ENCODE results near the gene HDAC9.
"Not testable (repeated sequence)": the region's sequence is repeated elsewhere in the genome, so short reads cannot be mapped to it uniquely, and the experiment has no call there.

Gene HDAC9

DNA sequence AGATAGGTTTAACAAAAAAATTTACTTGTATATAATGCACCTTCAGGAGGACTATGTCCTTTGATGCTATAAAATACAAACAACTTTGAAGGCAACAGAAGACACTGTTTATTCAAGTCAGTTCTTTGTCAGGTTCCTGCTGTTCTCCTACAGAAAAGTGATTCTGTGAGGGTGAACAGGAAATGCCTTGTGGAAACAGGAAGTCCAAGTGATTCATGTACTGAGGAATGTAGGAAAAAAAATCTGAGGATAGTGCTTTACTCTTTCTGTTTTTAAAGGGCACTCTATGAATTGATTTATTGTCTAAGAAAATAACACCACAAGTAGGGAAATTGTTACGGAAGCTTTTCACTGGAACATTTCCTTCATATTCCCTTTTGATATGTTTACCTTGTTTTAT, 171.9 kb downstream of the HDAC9 start:
- no peak for DNase-seq

GRCh38 chr7:18671176-18671575, 175.6 kb downstream of the HDAC9 start:
- no peak for DNase-seq

DNA sequence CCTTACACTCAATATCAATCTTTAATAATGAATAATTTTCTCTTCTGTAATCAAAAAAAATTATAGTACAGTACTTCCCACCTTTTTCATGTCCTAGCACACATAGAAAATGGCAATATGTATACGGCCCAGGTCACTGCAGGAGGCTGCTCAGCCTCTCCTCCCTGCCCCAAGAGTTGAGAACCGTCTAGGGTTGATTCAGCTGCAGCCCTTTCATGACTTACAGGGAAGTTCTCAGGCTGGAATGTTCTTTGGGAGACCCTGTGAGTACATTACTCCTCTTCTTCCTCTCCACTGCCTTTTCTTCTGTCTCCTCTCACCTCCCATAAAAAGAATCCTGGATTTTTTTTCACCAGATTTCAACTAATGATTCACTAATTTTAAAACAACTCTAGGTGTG, 180.0 kb downstream of the HDAC9 start:
- DNase-seq = no peak

- DNase-seq = no peak
Measured at GRCh38 chr7:18679261-18679660, 183.7 kb downstream of the HDAC9 start.

GRCh38 chr7:18680576-18680975, 185.0 kb downstream of the HDAC9 start:
- DNase-seq = no peak

GRCh38 chr7:18684916-18685315, 189.4 kb downstream of the HDAC9 start:
- no peak for DNase-seq

DNA sequence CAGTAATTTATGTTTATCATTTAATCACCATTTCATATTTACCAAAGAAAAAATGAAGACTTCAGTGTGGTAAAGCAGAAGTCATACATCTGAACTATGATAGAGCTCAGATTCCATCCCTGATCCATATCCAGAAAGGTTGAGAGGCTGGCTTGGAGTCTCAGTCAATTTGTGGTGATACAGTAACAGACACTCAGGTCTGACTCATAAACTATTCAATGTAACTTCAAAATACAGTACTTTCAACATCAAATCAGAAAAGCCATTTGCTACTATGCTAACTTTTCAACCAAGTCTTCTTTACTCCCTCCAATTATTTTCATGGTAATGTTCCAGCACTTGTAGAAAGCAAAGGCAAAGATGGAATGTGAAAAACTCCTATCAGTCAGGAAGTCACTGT, 190.4 kb downstream of the HDAC9 start:
- DNase-seq = no peak

DNA sequence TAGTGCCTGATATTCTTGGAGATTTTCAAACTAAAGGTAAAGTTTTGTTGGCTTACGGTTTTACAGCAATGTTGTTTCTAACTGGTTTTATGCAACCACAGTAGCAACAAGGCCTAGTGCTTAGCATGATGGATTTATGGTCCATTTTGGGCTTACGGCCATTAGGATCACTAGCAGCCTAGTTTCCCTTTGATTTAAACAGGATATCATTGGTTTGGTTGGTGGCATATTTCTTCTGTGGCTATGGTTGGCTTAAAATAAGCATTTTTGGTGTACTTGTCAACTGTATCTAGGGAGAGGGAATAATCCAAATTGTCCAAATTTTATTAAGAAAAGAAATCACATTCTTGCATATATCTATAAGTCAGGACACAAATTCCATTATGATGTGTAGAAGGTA, 194.0 kb downstream of the HDAC9 start:
- DNase-seq = no peak

DNA sequence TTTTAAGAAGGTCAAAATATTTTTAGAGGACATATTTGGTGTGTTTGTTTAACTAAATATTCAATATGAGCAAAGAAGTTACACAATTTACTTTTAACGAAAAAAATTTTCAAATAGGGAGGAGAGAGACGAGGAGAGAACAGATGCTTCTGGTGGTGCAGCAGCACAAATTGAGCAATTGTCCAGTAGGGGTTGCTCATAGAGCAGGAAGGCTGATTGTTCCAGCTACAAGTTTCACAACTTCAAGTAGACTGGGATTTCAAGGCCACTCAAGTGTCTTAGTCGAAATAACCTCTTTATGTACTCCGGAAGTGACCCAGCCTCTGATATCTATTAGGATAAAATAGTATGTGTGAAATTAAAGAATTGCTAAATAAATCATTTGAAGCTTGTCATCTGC, 197.9 kb downstream of the HDAC9 start:
- no peak for DNase-seq

DNA sequence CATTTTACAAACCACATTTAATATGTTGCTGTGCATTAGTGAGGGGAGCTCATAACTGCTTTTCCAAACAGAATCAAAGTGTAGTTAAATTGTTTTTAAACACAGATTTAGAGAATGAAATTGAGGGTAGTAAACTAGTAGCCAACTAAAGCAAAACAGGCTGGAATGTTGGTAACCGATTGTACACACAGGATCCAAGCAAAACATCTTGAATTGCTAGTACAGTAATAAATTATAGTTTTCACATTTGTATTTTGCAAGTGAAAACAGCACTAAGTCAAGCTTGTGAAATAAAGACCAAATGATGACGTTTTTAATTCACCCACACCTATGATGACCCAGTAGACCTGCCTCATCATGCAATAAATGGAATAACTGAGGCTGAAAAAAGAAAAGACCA, 198.3 kb downstream of the HDAC9 start:
- DNase-seq = no peak

DNA sequence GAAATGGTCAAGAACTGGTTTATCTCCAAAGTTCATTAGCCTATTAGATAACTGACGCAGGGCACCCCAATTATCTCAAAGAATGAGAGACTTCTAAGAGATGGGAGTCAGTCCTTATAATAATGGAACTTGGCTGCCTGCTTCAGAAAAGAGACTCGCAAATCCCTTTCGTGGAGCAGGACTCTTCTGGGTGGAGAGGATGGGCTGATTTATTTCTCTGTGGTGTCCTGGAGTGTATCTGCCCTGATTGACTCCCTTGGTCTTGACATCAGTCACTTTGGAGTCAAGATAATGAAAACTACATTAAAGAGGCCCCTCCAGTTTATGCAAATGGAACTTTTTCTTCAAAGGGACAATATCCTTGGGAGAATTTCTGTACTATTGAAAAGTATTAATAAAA, 198.9 kb downstream of the HDAC9 start:
- no peak for DNase-seq

GRCh38 chr7:18694911-18695310, 199.4 kb downstream of the HDAC9 start:
- DNase-seq = no peak

GRCh38 chr7:18698258-18698734, 202.7 kb downstream of the HDAC9 start:
- DNase-seq = no peak

- DNase-seq = no peak
Measured at GRCh38 chr7:18700147-18700546, 204.6 kb downstream of the HDAC9 start.

DNA sequence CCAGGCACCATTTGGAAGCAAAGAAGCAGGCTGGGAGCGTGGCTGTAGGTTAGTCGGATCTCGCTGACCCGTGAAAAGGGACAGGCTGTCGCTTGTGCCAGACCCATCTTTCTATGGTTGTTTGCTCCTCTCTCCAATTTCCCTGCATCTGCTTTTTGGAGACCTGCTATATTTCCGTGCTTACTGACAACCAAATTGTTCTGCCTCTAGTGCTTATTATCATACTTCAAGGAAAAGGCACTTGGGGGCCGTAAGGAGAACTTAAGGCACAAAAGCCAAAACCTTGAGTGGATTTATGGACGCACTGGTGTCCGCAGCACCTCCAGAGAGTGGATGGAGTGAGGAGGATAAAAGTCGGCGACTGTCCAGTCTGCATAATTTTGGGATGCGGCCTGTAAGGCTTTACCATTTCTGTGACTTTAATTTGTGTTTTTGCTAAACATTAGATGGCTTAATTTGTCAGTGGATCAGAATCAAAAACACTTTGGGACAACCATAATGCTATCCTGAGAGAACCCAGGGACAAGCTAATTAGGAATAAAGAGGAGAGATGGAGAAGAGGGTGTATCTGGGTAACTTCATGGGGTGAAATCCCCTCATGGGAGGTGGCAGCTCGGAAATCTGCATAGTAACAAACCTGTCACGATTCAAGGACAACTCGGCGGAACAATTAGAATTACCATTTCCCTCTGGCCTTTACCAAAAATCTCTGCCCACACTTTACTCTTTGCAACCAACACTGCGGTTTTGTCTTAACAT, 206.7 kb downstream of the HDAC9 start:
- no peak for DNase-seq

GRCh38 chr7:18703685-18704084, 208.1 kb downstream of the HDAC9 start:
- DNase-seq = no peak

GRCh38 chr7:18706670-18707069, 211.1 kb downstream of the HDAC9 start:
- no peak for DNase-seq

DNA sequence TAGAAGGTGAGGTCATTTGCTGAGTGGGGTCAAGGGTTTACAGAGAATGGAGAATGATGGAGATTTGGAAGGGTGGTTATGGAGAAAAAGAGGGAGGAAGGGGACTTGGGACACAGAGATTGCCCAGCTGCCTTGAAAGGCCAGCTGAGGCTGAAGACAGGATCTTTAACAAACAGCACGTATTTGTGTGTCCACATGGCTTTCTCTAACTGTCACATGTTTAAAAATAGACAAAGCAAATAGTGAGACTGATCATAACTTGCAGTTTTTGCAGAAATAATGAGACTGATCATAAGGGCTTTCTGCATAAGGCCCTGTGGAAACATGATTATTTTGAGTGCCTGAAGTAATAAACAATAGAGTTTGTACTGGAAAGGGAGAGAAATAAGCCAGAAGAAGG, 212.7 kb downstream of the HDAC9 start:
- no peak for DNase-seq

DNA sequence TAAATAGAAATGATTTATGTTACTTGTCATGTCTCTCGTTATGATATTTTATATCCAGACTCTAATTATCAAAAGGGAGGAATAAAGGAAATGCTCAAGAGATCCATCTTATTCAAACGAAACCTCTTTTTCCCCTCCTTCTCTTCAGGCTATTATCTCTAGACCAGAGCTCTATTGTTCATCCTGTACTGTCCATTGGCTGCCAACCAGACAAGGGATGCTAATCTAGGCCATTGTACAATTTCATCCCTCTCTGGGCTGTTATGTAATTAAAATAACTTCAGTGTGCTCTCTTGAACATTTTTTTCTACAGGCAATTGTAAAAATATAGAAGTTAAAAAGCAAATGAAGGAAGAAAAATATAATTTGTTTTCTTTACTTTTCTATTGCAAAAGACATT, 220.4 kb downstream of the HDAC9 start:
- no peak for DNase-seq

- no peak for DNase-seq
Measured at GRCh38 chr7:18721429-18721828, 225.9 kb downstream of the HDAC9 start.

DNA sequence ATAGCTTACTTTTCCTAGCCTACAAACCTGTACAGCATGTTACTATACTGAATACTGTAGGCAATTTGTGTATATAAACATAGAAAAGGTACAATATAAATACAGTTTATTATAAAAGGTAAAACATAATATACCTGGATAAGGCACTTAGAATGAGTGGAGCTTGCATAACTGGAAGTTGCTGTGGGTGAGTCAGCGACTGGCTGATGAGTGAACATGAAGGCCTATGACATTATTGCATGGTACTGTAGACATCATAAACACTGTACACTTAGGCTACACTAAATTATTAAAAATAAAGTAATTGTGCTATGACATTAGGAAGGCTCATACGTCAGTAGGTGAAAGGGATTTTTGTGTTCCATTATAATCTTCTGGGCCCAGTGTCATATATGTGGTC, 228.8 kb downstream of the HDAC9 start:
- no peak for DNase-seq

DNA sequence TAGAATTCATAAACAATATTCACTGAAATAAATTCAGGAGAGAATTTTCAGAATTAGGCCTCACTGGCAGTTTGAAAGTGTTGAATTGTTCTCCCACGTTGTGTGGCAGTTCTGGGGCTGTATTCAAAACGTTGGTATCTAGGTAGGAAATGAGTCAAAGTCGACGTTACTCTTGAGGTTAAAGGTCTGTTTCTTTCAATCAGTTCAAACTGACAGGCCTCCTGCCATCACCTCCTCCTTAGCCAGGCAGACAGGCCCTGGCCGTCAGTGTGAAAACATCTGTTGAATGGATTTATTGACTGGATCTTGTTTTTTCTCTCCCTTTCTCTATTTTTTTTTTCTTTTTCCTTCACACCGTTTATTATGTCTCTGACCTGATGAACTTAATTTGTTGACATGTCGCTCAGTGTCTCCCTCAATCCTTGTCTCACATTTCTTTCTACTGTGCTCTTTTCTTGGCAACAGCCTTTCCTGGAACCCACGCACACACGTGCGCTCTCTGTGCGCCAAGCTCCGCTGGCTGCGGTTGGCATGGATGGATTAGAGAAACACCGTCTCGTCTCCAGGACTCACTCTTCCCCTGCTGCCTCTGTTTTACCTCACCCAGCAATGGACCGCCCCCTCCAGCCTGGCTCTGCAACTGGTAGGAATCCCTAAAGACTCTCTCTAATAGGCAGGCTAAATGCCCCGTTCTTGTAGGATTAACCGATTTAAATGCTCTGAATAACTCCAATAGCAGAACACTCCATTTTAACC, 231.7 kb downstream of the HDAC9 start:
- peak; percentile 48 for DNase-seq

GRCh38 chr7:18736012-18736411, 240.5 kb downstream of the HDAC9 start:
- DNase-seq = not testable (repeated sequence)

GRCh38 chr7:18740579-18740988, 245.0 kb downstream of the HDAC9 start:
- DNase-seq = no peak
